Activated CD4-positive, alpha-beta T cell treated with anti-CD3 and anti-CD28 coated beads, Interleukin-2, amount 50 U/mL, for 4 hours (primary cell): ENCODE data around the gene ZC3H4.

Experiments used
- DNase-seq, 2 experiments: peaks; one replicate each; pipeline ENCODE4 v3.0.0-alpha.2; 2020

ZC3H4 gene

DNA sequence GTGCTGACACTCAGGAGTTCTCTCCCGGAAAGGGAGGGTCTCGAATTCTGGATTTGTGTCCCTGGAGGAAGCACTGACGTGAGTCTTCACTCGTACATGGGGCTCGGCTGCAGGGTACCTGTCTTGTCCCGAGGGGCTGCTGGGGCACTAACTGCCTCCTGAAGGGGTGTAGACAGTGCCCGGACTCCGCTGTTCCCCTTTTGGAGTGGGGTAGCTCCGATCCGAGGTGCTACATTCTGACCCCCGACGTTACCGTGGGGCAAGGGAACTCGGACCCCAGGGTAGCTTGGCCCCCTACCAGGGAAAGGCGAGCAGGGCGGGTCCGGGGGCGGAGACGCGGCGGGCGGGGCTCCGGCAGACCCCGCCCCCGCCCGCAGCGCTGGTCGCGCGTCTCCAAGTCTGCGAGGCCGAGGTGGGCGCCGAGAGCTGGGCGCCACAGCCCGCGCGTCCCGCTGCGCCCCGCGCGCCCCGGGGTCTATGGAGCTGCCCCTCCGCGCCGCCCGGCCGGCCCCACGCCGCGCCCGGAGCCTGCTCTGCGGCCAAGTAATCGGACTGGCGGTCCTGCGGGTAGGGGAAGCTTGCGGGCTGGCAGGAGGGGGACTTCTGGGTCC lies 94.0 kb downstream of the ZC3H4 start, which contains the start of gene NPAS1:
NPAS1 (plus strand) TSS at position 407 of the 611 bp plus-strand sequence. CDS start 1,211 bp downstream, outside the sequence.
- no peak for DNase-seq

DNA sequence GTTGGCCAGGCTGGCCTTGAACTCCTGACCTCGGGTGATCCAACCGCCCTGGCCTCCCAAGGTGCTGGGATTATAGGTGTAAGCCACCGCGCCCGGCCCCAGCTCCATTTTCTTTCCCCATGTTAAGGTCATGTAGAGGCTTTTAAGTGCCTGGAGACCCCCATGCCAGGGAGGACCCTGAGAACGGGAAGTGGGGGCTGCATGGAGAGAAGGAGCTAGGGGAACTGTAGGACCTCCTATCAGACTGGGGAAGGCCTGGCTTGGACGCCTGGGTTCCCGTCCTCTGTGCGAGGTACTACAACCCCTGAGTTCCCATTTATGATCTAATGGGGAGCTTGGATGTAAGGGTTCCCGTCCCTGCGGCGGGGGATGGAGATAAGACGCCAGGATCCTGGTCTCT lies 94.7 kb downstream of the ZC3H4 start:
- no peak for DNase-seq
